ENCODE measurements around the gene RCBTB2. TPM values are rescaled to one million over a fixed set of nuclear protein-coding genes. Genes with fewer than 3 reads are reported as not detected.

Gene RCBTB2
- total and polyA plus RNA-seq, 2 experiments from 2014 or later: 8.0 to 9.1 TPM

GRCh38 chr13:48486362-48486761 is 46.5 kb downstream of the RCBTB2 start:
- Histone ChIP-seq H3K27ac (no peak overlapping the region), H2AFZ (no peak overlapping the region), H3K4me1 (ENCODE audit: insufficient read depth) (peaks cover 4% of the 10 kb centered on the region; the same call in 1 of the 2 replicates)

GRCh38 chr13:48485432-48485831 is 47.4 kb downstream of the RCBTB2 start:
- Histone ChIP-seq H3K27me3 (replicated peaks; ENCODE audit: insufficient read depth) (no peaks in the 10 kb centered on the region), H3K9me2 (ENCODE audit: insufficient read depth) (no peaks in the 10 kb centered on the region), H3K4me3 (no peak overlapping the region), H3K9ac (no peak overlapping the region), H3K4me2 (ENCODE audit: unreplicated experiment) (no peak overlapping the region), H2AFZ (no peak overlapping the region), H3K79me2 (ENCODE audit: insufficient read depth) (no peaks in the 10 kb centered on the region), H3F3A (ENCODE audit: insufficient read depth) (0 out of 2 replicates have a peak, but pooled peaks cover 5% of the 10 kb centered on the region), H3K4me1 (ENCODE audit: insufficient read depth) (no peaks in the 10 kb centered on the region), H3K9me3 (ENCODE audit: low read depth) (no peaks in the 10 kb centered on the region), H3K27ac (no peak overlapping the region), H4K20me1 (ENCODE audit: insufficient read depth) (no peaks in the 10 kb centered on the region), H3K36me3 (ENCODE audit: low read depth) (peaks cover 12% of the 10 kb centered on the region; the same call in 1 of the 2 replicates)
- in situ Hi-C loops (cut with MboI): no loop called here
- 74 to 76% methylated on average over 3 of the region's 3 CpGs for WGBS, 2 experiments (ENCODE audit: low coverage in 1 of 2, low lambda C conversion rate in 2 of 2, missing lambda C conversion rate in 2 of 2)
- no peak for TF ChIP-seq EZH2 (IDR thresholded peaks at IDR 0.05; ENCODE audit: insufficient read depth, poor library complexity, severe bottlenecking)
- TF ChIP-seq EZH2phosphoT487 (IDR thresholded peaks at IDR 0.05; ENCODE audit: insufficient read depth, low read depth): no peak
- no peak for DNase-seq

More at GRCh38 chr13:48486362-48486761, 46.5 kb downstream of the RCBTB2 start:
- Histone ChIP-seq H3K9ac (no peak overlapping the region), H4K20me1 (ENCODE audit: insufficient read depth) (no peaks in the 10 kb centered on the region), H3K79me2 (ENCODE audit: insufficient read depth) (no peaks in the 10 kb centered on the region), H3K4me3 (no peak overlapping the region), H3K4me2 (ENCODE audit: unreplicated experiment) (no peak overlapping the region), H3K9me3 (ENCODE audit: low read depth) (no peaks in the 10 kb centered on the region), H3F3A (ENCODE audit: insufficient read depth) (0 out of 2 replicates have a peak, but pooled peaks cover 15% of the 10 kb centered on the region), H3K27me3 (replicated peaks; ENCODE audit: insufficient read depth) (no peaks in the 10 kb centered on the region), H3K36me3 (ENCODE audit: low read depth) (peaks cover 4% of the 10 kb centered on the region; the same call in 1 of the 2 replicates), H3K9me2 (ENCODE audit: insufficient read depth) (no peaks in the 10 kb centered on the region)
- DNase-seq: no peak
- no peak for TF ChIP-seq EZH2phosphoT487 (IDR thresholded peaks at IDR 0.05; ENCODE audit: insufficient read depth, low read depth)
- in situ Hi-C loops (cut with MboI): no loop called here

- Histone ChIP-seq H3K79me2 (ENCODE audit: insufficient read depth) (no peaks in the 10 kb centered on the region), H3K9me2 (ENCODE audit: insufficient read depth) (no peaks in the 10 kb centered on the region), H3K27ac (no peak overlapping the region), H3K4me3 (no peak overlapping the region), H3F3A (ENCODE audit: insufficient read depth) (no peaks in the 10 kb centered on the region), H3K4me1 (ENCODE audit: insufficient read depth) (no peaks in the 10 kb centered on the region), H3K9me3 (ENCODE audit: low read depth) (no peaks in the 10 kb centered on the region), H3K4me2 (ENCODE audit: unreplicated experiment) (no peak overlapping the region), H4K20me1 (ENCODE audit: insufficient read depth) (no peaks in the 10 kb centered on the region), H3K27me3 (replicated peaks; ENCODE audit: insufficient read depth) (no peaks in the 10 kb centered on the region), H3K9ac (no peak overlapping the region), H3K36me3 (ENCODE audit: low read depth) (peaks cover 12% of the 10 kb centered on the region; the same call in 1 of the 2 replicates), H2AFZ (no peak overlapping the region)
- in situ Hi-C loops (cut with MboI): no loop called here
- no peak for TF ChIP-seq EZH2phosphoT487 (IDR thresholded peaks at IDR 0.05; ENCODE audit: insufficient read depth, low read depth)
- no peak for TF ChIP-seq EZH2 (IDR thresholded peaks at IDR 0.05; ENCODE audit: insufficient read depth, poor library complexity, severe bottlenecking)
- WGBS, 2 experiments (ENCODE audit: low coverage in 1 of 2, low lambda C conversion rate in 2 of 2, missing lambda C conversion rate in 2 of 2): 99% methylated on average over 3 of the region's 3 CpGs
- no peak for DNase-seq
Measured at GRCh38 chr13:48483575-48483974, 49.3 kb downstream of the RCBTB2 start.

- H2AFZ ChIP-seq: no peak overlapping the region
- H3K27ac ChIP-seq: no peak overlapping the region
- H3K9me3 ChIP-seq (ENCODE audit: low read depth): no peaks in the 10 kb centered on the region
- H3F3A ChIP-seq (ENCODE audit: insufficient read depth): peaks cover 15% of the 10 kb centered on the region; the same call in 1 of the 2 replicates
- peaks cover 29% of the 10 kb centered on the region; the same call in 1 of the 2 replicates for H3K36me3 ChIP-seq (ENCODE audit: low read depth)
- no peaks in the 10 kb centered on the region for H3K27me3 ChIP-seq (replicated peaks; ENCODE audit: insufficient read depth)
- TF ChIP-seq EZH2phosphoT487 (IDR thresholded peaks at IDR 0.05; ENCODE audit: insufficient read depth, low read depth): no peak
- TF ChIP-seq EZH2 (IDR thresholded peaks at IDR 0.05; ENCODE audit: insufficient read depth, poor library complexity, severe bottlenecking): no peak
- no peaks in the 10 kb centered on the region for H3K79me2 ChIP-seq (ENCODE audit: insufficient read depth)
- peak; percentile 25 for DNase-seq
- no peak overlapping the region for H3K4me2 ChIP-seq (ENCODE audit: unreplicated experiment)
- no peaks in the 10 kb centered on the region for H3K9me2 ChIP-seq (ENCODE audit: insufficient read depth)
- H3K4me1 ChIP-seq (ENCODE audit: insufficient read depth): 0 out of 2 replicates have a peak, but pooled peaks cover 3% of the 10 kb centered on the region
- WGBS, 2 experiments (ENCODE audit: low coverage in 1 of 2, low lambda C conversion rate in 2 of 2, missing lambda C conversion rate in 2 of 2): 48 to 49% methylated on average over 1 of the region's 1 CpG
- no peak overlapping the region for H3K9ac ChIP-seq
- H3K4me3 ChIP-seq: no peak overlapping the region
- in situ Hi-C loops (cut with MboI): no loop called here
- H4K20me1 ChIP-seq (ENCODE audit: insufficient read depth): no peaks in the 10 kb centered on the region
Measured at GRCh38 chr13:48478391-48478790, 54.5 kb downstream of the RCBTB2 start.

All from GM23248 (cell line).